Heart right ventricle (tissue), 16 donors: Measurements from ENCODE around the gene BMP4. TPM values are rescaled to one million over a fixed set of nuclear protein-coding genes. Genes with fewer than 3 reads are reported as not detected.
A peak's percentile ranks its signal among the peaks of the same experiment; 100 is the strongest.

Experiments used
- ATAC-seq, 8 donors: fragments of 200-7000 bp; cut with Tn5 transposase; one replicate each; pipeline ENCODE4 v1.9.1; 2020; ENCODE audit warnings: mild to moderate bottlenecking in 8 of 8, moderate library complexity in 8 of 8, moderate number of reproducible peaks in 1 of 8
- DNase-seq, 2 donors: peaks; one replicate each; pipeline ENCODE4 v3.0.0-alpha.2; 2020
- H3K27ac ChIP-seq, 10 donors: fragments of 200-600 bp; sonication (generic) in 2 of 10; one replicate each; pipeline versions ENCODE4 v1.5.0 to v1.8.0; 2020 to 2022; ENCODE audit warnings: mild to moderate bottlenecking in 3 of 10
- H3K27me3 ChIP-seq, 7 donors: fragments of 200-600 bp; one replicate each; pipeline ENCODE4 v1.8.0; 2021 to 2022; ENCODE audit warnings: mild to moderate bottlenecking in 2 of 7
- H3K36me3 ChIP-seq, 9 donors: fragments of 200-600 bp; sonication (generic) in 1 of 9; one replicate each; pipeline versions ENCODE4 v1.5.0 to v1.8.0; 2020 to 2022; ENCODE audit warnings: mild to moderate bottlenecking in 2 of 9
- H3K4me1 ChIP-seq, 9 donors: fragments of 200-600 bp; sonication (generic) in 1 of 9; one replicate each; pipeline versions ENCODE4 v1.5.0 to v1.8.0; 2020 to 2022; ENCODE audit warnings: mild to moderate bottlenecking in 4 of 9
- H3K4me3 ChIP-seq, 10 donors: fragments of 200-600 bp; sonication (generic) in 2 of 10; one replicate each; pipeline versions ENCODE4 v1.5.0 to v1.8.0; 2020 to 2022; ENCODE audit warnings: mild to moderate bottlenecking in 7 of 10, moderate library complexity in 2 of 10
- H3K9me3 ChIP-seq, 11 donors: fragments of 200-600 bp in 10 of 11; sonication (generic) in 2 of 11; one replicate each; pipeline versions ENCODE4 v1.5.0 to v1.8.0; 2013 to 2022; ENCODE audit warnings: mild to moderate bottlenecking in 2 of 11, control low read depth in 1 of 11, moderate library complexity in 1 of 11
- WGBS, 2 donors: extraction: QIAGEN DNeasy Blood & Tissue Kit; methylation state at CpG; one replicate each; pipeline ENCODE4 v1.1.7; 2013; ENCODE audit warnings: inconsistent platforms in 1 of 2; 5-methylcytosine and 5-hydroxymethylcytosine counted together
- intact Hi-C, 10 donors: fragments of 100-400 bp; cut with DNase I; formaldehyde crosslinking; loops; one replicate each; pipeline versions ENCODE4 v1.11.1 to v1.14.2; 2022
- microRNA-seq, 2 donors: library from miRNA; unstranded; fragments of <30 nt; microRNA quantifications; one replicate each; pipeline ENCODE4 v1.2.0, GENCODE V29; 2021
- polyA plus RNA-seq, 2 donors: library from polyadenylated mRNA; stranded (reverse); fragments of 200-250 nt; gene quantifications; one replicate each; pipeline ENCODE4 v1.2.3, GENCODE V29; 2013
- total RNA-seq, 10 donors: library from RNA; stranded (reverse); fragmentation: NEBNext Ultra II Directional in 3 of 10; extraction: Animal tissue kit (Norgen Biotek cat#: 25700) in 3 of 10; gene quantifications; one replicate each; pipeline versions ENCODE4 v1.2.1 to v1.2.4, GENCODE V29; 2021 to 2023
- TF ChIP-seq, protein P1 (sequence below), 9 donors: fragments of 200-600 bp; sonication (generic) in 2 of 9; IDR thresholded peaks; one replicate each; pipeline versions ENCODE4 v1.5.0 to v1.8.0; 2021 to 2022; ENCODE audit warnings: antibody characterized with exemption in 9 of 9, mild to moderate bottlenecking in 5 of 9, moderate library complexity in 1 of 9
- donor health status: Arrhythmogenic right ventricular cardiomyopathy.
- donor health status: ischemic (EF 13 %, LVEDD 7.1; RV severe dilation, severe dysfunction).
- donor health status: healthy with polysubstance abuse.
- donor health status: DM: no; HTN: yes; CAD: no.
- donor health status: DM: no; HTN: no; CAD: no.
- donor health status: ischemic (EF 25% LVEDD 6.9; RV normal size, moderate dysfunction).
- donor health status: ischemic (EF 25% LVEDD 5.7; RV mildly dilated, moderate dysfunction).
- donor health status: healthy.
- donor health status: DM: yes; HTN: yes; CAD: no.
- donor health status: Ischemic cardiomyopathy.
- donor health status: ischemic (EF 35%, LVEDD 5.7; RV mildly dilated, moderate dysfunction).
- donor health status: nonischemic (EF 11% LVEDD 7.7; RV severe dilation, severe dysfunction).
- donor health status: DM: yes; HTN: yes; CAD: no.
- donor health status: PGD.
- donor health status: ischemic (EF 29% LVEDD 5.4; RV normal size, mild dysfunction).
- donor health status: nonischemic (EF 23%, LVEDD 6.1; RV moderate dilation, normal function).

The BMP4 gene
- total and polyA plus RNA-seq, 12 donors, result 4.4 to 10.6 (median 5.4) TPM

- H3K4me1 ChIP-seq, result no peaks in the 10 kb centered on the region
- TF ChIP-seq, protein P1, sequence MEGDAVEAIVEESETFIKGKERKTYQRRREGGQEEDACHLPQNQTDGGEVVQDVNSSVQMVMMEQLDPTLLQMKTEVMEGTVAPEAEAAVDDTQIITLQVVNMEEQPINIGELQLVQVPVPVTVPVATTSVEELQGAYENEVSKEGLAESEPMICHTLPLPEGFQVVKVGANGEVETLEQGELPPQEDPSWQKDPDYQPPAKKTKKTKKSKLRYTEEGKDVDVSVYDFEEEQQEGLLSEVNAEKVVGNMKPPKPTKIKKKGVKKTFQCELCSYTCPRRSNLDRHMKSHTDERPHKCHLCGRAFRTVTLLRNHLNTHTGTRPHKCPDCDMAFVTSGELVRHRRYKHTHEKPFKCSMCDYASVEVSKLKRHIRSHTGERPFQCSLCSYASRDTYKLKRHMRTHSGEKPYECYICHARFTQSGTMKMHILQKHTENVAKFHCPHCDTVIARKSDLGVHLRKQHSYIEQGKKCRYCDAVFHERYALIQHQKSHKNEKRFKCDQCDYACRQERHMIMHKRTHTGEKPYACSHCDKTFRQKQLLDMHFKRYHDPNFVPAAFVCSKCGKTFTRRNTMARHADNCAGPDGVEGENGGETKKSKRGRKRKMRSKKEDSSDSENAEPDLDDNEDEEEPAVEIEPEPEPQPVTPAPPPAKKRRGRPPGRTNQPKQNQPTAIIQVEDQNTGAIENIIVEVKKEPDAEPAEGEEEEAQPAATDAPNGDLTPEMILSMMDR (IDR thresholded peaks at IDR 0.05), result no peak
- H3K9me3 ChIP-seq, result peaks cover 0 to 29% (median 15%) of the 10 kb centered on the region in 11 donors
- WGBS, 2 donors, result 94 to 95% methylated on average over 1 of the region's 1 CpG
- ATAC-seq, result no peak
- H3K27ac ChIP-seq, result no peak overlapping the region
- no peaks in the 10 kb centered on the region for H3K36me3 ChIP-seq
- no peak overlapping the region for H3K4me3 ChIP-seq
- intact Hi-C loops, result no loop called here
- no peaks in the 10 kb centered on the region for H3K27me3 ChIP-seq
- DNase-seq, result no peak
Observed at GRCh38 chr14:53902307-53902706, 54.3 kb downstream of the BMP4 start.

GRCh38 chr14:53900499-53900898 lies 56.1 kb downstream of the BMP4 start:
- DNase-seq (peak; percentile 14 to 51), ATAC-seq (peak in 6 of 8 donors; percentile 31 to 91 (median 74))
- TF ChIP-seq, protein P1 (IDR thresholded peaks at IDR 0.05), result no peak

More at GRCh38 chr14:53900499-53900898, 56.1 kb downstream of the BMP4 start:
- Histone ChIP-seq H3K4me1 (peaks cover 0 to 8% (median 0%) of the 10 kb centered on the region in 9 donors), H3K4me3 (no peak overlapping the region), H3K27me3 (no peaks in the 10 kb centered on the region), H3K9me3 (peaks cover 0 to 12% (median 7%) of the 10 kb centered on the region in 11 donors), H3K27ac (peak overlapping the region in 1 of 10 donors; percentile 36), H3K36me3 (no peaks in the 10 kb centered on the region)
- intact Hi-C loops, result no loop called here
- 70 to 74% methylated on average over 4 of the region's 4 CpGs for WGBS, 2 donors

Small RNA genes within 50 kb of the gene (microRNA-seq; reads per million reads assigned to microRNA genes)
- gene MIR5580, result 0 to 1.2 reads per million in 2 donors
